Suprapubic skin (tissue), 4 donors: ENCODE results near the gene ATP6V0B. TPM values are rescaled to one million over a fixed set of nuclear protein-coding genes. Genes with fewer than 3 reads are reported as not detected.
A peak's percentile ranks its signal among the peaks of the same experiment; 100 is the strongest.

Experiments
- DNase-seq, 2 donors: peaks; one replicate each; pipeline ENCODE4 v3.0.0-alpha.2; 2019; ENCODE audit warnings: low spot score in 2 of 2
- H3K27ac ChIP-seq: fragments of 200-600 bp; sonication (generic); one replicate; pipeline ENCODE4 v1.5.1; 2019
- H3K27me3 ChIP-seq: fragments of 200-600 bp; sonication (generic); one replicate; pipeline ENCODE4 v1.5.1; 2019
- H3K36me3 ChIP-seq: fragments of 200-600 bp; sonication (generic); one replicate; pipeline ENCODE4 v1.5.1; 2019
- H3K4me1 ChIP-seq: fragments of 200-600 bp; sonication (generic); one replicate; pipeline ENCODE4 v1.5.1; 2019
- H3K4me3 ChIP-seq: fragments of 200-600 bp; sonication (generic); one replicate; pipeline ENCODE4 v1.5.1; 2019; ENCODE audit warnings: mild to moderate bottlenecking
- H3K9me3 ChIP-seq: fragments of 200-600 bp; sonication (generic); one replicate; pipeline ENCODE4 v1.5.1; 2019
- EP300 ChIP-seq: sonication (generic); formaldehyde crosslinking; IDR thresholded peaks from one replicate; pipeline ENCODE4 v1.6.1; 2017; ENCODE audit warnings: antibody characterized with exemption
- POLR2A ChIP-seq, 2 donors: fragments of 450-650 bp; IDR thresholded peaks; one replicate each; pipeline ENCODE4 v1.6.1; 2017; ENCODE audit warnings: antibody characterized with exemption in 2 of 2, mild to moderate bottlenecking in 2 of 2, moderate library complexity in 2 of 2
- POLR2AphosphoS5 ChIP-seq, 3 donors: sonication (generic); formaldehyde crosslinking; IDR thresholded peaks; one replicate each; pipeline ENCODE4 v1.6.1; 2017; ENCODE audit warnings: antibody characterized with exemption in 3 of 3
- WGBS: methylation state at CpG from one replicate; pipeline ENCODE4 v1.1.5; 2018; 5-methylcytosine and 5-hydroxymethylcytosine counted together
- total RNA-seq, 4 donors: library from RNA; depleted of rRNA; stranded (reverse); fragments of >200 nt; gene quantifications; one replicate each; pipeline ENCODE4 v1.1.0, GENCODE V29; 2016
- TF ChIP-seq, protein P1 (sequence below), 2 donors: fragments of 200-600 bp in 1 of 2; fragments of 450-650 bp in 1 of 2; sonication (generic) in 1 of 2; IDR thresholded peaks; one replicate each; pipeline ENCODE4 v1.5.1; 2016 to 2019; ENCODE audit warnings: antibody characterized with exemption in 2 of 2, mild to moderate bottlenecking in 1 of 2, moderate library complexity in 1 of 2

Gene ATP6V0B
- total RNA-seq, 4 donors from 2014 or later, result 95.2 to 193 (median 150) TPM

DNA sequence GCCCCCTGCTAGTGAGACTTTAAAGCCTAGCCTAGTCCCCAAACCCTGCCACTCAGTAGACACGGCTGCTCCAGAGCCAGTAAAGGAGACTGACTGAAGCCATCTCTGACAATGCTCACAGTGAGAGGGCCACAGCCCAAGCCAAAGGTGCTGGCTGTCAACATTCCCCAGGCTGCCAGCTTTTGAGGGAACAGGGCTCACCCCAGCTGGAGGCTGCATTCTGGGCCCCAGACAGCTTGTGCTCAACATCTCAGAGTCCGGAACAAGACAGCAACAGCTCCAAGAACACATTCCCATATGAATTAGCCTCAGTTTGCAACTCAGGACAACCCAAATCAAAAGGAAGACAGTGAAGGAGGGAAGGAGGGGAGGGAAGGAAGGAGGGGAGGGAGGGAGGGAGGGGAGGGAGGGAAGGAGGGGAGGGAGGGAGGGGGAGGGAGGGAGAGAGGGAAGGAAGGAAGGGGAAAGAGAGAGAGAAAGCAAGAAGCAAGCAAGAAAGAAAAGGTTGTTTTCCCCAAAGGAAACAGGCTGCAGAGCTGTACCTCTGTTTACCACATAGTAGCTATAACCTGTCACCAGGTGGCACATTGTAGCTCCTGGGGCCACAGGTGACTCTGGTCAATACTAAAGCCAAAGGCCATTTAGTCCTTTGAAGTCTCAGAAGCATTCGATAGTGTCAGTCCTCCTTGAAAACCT lies 35.7 kb upstream of the ATP6V0B start:
- peaks cover 46% of the 10 kb centered on the region for H3K4me1 ChIP-seq

DNA sequence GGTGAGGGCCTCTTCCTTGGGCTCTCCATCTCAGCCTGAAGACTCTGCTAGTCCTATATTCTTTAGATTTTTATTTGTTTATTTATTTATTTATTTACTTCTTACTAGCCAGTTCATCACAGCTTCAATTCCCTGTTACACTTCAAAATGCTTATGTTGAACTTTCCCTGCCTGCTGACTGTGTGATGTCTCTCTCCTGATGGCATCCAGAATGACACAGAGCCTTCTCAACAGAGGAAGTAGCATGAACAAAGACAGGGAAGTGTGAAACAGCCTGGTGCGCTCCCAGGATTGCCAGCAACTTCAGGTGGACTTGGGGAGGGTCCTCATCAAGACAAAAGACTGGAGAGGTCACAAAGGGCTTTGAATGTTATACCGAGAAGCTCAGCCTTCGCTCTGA lies 32.3 kb upstream of the ATP6V0B start:
- Histone ChIP-seq H3K9me3 (no peaks in the 10 kb centered on the region), H3K27ac (no peak overlapping the region), H3K4me3 (no peak overlapping the region), H3K27me3 (no peaks in the 10 kb centered on the region), H3K36me3 (no peaks in the 10 kb centered on the region), H3K4me1 (peaks cover 37% of the 10 kb centered on the region)
- TF ChIP-seq POLR2A (IDR thresholded peaks at IDR 0.05), result no peak
- TF ChIP-seq POLR2AphosphoS5 (IDR thresholded peaks at IDR 0.05), result no peak
- TF ChIP-seq, protein P1, sequence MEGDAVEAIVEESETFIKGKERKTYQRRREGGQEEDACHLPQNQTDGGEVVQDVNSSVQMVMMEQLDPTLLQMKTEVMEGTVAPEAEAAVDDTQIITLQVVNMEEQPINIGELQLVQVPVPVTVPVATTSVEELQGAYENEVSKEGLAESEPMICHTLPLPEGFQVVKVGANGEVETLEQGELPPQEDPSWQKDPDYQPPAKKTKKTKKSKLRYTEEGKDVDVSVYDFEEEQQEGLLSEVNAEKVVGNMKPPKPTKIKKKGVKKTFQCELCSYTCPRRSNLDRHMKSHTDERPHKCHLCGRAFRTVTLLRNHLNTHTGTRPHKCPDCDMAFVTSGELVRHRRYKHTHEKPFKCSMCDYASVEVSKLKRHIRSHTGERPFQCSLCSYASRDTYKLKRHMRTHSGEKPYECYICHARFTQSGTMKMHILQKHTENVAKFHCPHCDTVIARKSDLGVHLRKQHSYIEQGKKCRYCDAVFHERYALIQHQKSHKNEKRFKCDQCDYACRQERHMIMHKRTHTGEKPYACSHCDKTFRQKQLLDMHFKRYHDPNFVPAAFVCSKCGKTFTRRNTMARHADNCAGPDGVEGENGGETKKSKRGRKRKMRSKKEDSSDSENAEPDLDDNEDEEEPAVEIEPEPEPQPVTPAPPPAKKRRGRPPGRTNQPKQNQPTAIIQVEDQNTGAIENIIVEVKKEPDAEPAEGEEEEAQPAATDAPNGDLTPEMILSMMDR (IDR thresholded peaks at IDR 0.05), result no peak
- TF ChIP-seq EP300, result no peak
- 98% methylated on average over 3 of the region's 3 CpGs for WGBS
- no peak for DNase-seq

More for the DNA sequence above, 35.7 kb upstream of the ATP6V0B start:
- Histone ChIP-seq H3K4me3 (no peak overlapping the region), H3K27me3 (peaks cover 3% of the 10 kb centered on the region), H3K36me3 (no peaks in the 10 kb centered on the region), H3K27ac (no peak overlapping the region), H3K9me3 (no peaks in the 10 kb centered on the region)
- WGBS, result 47% methylated on average over 3 of the region's 3 CpGs
- DNase-seq, result no peak
- TF ChIP-seq POLR2AphosphoS5 (IDR thresholded peaks at IDR 0.05) (no peak), EP300 (no peak), POLR2A (IDR thresholded peaks at IDR 0.05) (no peak)
- TF ChIP-seq, protein P1 (IDR thresholded peaks at IDR 0.05), result no peak

DNA sequence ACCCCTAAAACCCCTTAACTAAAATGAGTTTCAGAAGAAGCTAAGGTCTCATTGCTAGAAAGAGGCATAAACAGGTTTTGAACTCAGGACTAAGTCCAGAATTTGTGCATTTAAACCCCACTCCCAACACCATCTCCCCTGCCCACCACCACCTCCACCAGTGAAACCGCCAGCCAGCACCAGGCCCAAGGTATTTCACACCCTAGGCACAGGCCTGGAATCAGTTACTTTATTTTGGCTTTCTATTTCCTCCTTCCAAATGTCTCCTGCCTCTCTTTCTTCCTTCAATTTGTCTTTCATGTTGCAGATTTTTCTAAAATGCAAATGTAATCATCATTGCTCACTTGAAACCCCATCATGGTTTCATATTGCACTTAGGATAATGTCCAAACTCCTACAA lies 29.9 kb upstream of the ATP6V0B start:
- Histone ChIP-seq H3K4me1 (peaks cover 39% of the 10 kb centered on the region), H3K27ac (no peak overlapping the region), H3K36me3 (peaks cover 8% of the 10 kb centered on the region), H3K4me3 (no peak overlapping the region), H3K9me3 (no peaks in the 10 kb centered on the region), H3K27me3 (no peaks in the 10 kb centered on the region)
- no peak for DNase-seq
- TF ChIP-seq POLR2A (IDR thresholded peaks at IDR 0.05) (no peak), EP300 (no peak), POLR2AphosphoS5 (IDR thresholded peaks at IDR 0.05) (no peak)
- TF ChIP-seq, protein P1 (IDR thresholded peaks at IDR 0.05), result no peak
- 89% methylated on average over 1 of the region's 1 CpG for WGBS

DNA sequence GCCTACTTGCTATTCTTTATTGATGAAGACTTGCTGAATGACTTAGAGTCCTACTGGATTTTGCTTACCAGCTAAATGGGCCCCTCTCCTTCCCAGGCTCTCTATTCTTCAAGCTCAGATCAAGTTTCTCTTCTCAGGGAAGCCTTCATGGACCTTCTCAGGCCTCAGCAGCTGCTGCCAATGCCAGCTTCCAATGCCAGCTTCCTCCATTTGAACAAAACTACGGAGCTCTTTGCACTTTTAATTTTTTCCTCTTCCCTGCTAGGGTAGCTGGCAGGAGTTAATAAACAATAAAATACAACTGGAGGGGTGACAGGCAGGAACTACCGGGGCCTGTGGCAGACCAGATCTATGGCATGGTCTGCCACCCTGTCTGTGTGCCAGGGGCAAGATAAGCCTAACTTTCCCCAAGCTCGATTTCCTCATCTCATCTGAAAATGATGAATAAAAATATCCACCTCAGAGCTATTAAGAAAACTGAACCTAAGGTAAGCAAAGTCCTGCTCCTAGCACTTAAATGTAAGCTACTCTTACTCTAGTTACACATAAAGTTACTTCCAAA lies 29.0 kb upstream of the ATP6V0B start:
- no peak for DNase-seq
- Histone ChIP-seq H3K4me1 (peaks cover 39% of the 10 kb centered on the region), H3K27ac (peak overlapping the region; percentile 93), H3K27me3 (no peaks in the 10 kb centered on the region), H3K36me3 (peaks cover 8% of the 10 kb centered on the region), H3K9me3 (no peaks in the 10 kb centered on the region), H3K4me3 (peak overlapping the region; percentile 87)
- WGBS, result 17% methylated on average over 3 of the region's 3 CpGs
- TF ChIP-seq, protein P1 (IDR thresholded peaks at IDR 0.05), result no peak

DNA sequence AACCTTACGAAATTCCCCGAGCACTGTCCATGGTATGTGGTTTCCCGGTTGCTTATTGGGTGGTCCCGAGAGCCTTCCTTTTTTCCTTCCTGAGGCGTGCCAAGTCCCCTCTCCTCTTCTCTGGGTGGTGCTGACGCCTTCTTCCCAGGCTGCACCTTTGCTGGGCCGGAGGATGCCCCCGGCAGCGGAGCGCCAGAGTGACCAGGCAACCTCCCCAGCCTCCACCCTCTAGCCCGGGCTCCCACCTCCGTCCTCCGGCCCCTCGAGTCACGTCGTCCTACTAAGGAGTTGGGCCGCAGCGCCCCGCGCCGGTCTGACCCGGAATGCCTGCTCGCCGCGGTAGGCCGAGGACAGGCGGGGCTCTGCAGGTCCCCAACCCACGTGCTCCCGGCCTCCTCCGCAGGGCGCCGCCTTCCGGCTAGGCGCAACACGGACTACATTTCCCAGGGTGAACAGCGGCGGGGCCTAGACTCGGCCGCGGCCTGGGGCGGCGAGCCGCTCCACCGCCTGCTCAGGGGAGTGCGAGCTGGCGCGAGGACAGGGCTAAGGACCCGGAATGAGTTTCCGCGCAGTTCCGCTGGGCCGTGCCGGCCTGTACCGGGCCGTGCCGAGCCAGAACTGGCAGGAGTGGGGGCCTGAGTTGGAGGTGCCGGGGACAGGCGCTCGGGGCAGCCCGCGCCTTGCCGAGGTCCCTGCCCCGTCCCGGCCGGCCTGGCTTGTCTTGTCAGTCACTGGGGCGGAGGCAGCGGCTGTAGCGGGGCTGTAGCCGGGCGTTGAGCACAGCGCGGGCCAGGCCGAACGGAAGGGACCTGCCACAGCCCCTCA lies 28.3 kb upstream of the ATP6V0B start, which contains the start of gene IPO13:
IPO13 (plus strand) TSS at position 715 of the 825 bp plus-strand sequence. CDS start 651 bp downstream, outside the sequence.
- H3K4me1 ChIP-seq, result peaks cover 39% of the 10 kb centered on the region
- WGBS, result 0% methylated on average over 15 of the region's 74 CpGs
- DNase-seq, result peak; percentile 95 to 96
- TF ChIP-seq EP300 (no peak), POLR2A (IDR thresholded peaks at IDR 0.05) (peak; percentile 27 to 52), POLR2AphosphoS5 (IDR thresholded peaks at IDR 0.05) (peak in 2 of 3 donors; percentile 89 to 93)
- TF ChIP-seq, protein P1 (IDR thresholded peaks at IDR 0.05), result peak; percentile 65 to 80
- H3K36me3 ChIP-seq, result peaks cover 8% of the 10 kb centered on the region
- H3K27me3 ChIP-seq, result no peaks in the 10 kb centered on the region
- peak within 1 kb of the TSS; percentile 87 for H3K4me3 ChIP-seq
- H3K27ac ChIP-seq, result peak within 1 kb of the TSS; percentile 93
- no peaks in the 10 kb centered on the region for H3K9me3 ChIP-seq
